ENCODE results near the gene GHITM. TPM values are rescaled to one million over a fixed set of nuclear protein-coding genes. Genes with fewer than 3 reads are reported as not detected.
"Not testable (repeated sequence)": the region's sequence is repeated elsewhere in the genome, so short reads cannot be mapped to it uniquely, and the experiment has no call there.

Gene GHITM
- total RNA-seq, 2 donors from 2014 or later = 284 to 404 TPM

DNA sequence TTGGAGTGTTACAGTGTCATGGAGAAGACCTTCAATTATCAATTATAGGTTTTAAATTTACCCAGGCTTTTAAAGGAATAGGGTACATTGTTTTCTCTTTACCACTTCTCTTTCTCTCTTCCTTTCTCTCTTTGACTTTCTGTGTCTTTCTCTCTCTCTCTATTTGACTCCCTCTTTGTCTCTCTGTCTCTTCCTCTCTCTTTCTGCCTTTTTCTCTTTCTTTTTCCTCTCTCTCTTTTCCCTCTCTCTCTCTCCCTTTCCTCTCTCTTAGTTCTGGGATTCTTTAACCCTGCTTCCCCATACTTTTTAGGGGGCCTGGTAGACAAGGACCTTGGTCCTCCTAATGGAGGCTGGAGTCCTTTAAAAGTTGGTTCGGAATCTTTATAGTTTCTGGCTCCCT is 15.9 kb upstream of the GHITM start:
- TF ChIP-seq, protein P1, sequence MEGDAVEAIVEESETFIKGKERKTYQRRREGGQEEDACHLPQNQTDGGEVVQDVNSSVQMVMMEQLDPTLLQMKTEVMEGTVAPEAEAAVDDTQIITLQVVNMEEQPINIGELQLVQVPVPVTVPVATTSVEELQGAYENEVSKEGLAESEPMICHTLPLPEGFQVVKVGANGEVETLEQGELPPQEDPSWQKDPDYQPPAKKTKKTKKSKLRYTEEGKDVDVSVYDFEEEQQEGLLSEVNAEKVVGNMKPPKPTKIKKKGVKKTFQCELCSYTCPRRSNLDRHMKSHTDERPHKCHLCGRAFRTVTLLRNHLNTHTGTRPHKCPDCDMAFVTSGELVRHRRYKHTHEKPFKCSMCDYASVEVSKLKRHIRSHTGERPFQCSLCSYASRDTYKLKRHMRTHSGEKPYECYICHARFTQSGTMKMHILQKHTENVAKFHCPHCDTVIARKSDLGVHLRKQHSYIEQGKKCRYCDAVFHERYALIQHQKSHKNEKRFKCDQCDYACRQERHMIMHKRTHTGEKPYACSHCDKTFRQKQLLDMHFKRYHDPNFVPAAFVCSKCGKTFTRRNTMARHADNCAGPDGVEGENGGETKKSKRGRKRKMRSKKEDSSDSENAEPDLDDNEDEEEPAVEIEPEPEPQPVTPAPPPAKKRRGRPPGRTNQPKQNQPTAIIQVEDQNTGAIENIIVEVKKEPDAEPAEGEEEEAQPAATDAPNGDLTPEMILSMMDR (IDR thresholded peaks at IDR 0.05) = no peak
- no peaks in the 10 kb centered on the region for H3K27me3 ChIP-seq
- H3K4me3 ChIP-seq = no peak overlapping the region
- no peaks in the 10 kb centered on the region for H3K36me3 ChIP-seq
- no peak overlapping the region for H3K27ac ChIP-seq
- no peak overlapping the region for H3K9ac ChIP-seq (ENCODE audit: low read depth in 2 of 2, low read length in 2 of 2)
- intact Hi-C loops (cut with DNase I) = no loop called here
- no peaks in the 10 kb centered on the region for H3K4me1 ChIP-seq
- no peaks in the 10 kb centered on the region for H3K9me3 ChIP-seq
- no peak for DNase-seq

DNA sequence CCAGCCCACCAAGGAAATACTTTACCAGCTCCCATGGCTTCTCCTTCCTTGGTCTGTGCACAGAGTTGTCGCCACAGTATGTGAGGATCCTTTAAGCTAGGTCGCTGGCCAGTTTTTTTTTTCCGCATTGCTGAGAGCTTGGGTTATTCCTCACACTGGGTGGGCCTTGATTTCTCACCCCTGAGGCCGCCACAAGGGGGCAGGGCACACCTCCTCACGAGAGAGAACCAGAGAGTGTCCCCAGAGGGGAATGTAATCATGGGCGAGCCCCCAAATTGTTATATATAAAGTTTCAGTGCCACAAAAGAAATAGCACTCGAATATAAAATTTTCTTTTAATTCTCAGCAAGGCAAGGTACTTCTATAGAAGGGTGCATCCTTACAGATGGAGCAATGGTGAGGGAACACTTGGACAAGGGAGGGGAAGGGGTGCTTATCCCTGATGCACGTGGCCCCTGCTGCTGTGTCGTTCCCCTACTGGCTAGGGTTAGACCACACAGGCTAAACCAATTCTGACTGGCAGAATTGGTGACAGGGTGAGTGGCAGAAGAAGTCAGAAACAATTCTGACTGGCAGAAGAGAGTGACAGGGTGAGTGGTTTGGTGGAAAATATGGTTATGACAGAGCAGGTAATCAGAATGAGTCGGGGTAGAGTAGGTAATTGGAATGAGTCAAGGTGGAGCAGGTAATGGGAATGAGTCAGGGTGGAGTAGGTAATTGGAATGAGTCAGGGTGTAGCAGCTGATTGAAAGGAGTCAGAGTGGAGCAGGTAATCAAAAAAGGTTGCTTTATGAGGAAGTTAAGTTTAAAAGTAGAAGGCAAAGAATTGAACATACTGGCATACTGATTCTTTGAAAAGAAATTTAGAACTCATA is 13.2 kb upstream of the GHITM start:
- intact Hi-C loops (cut with DNase I); H3K36me3 ChIP-seq; DNase-seq; H3K9ac ChIP-seq (ENCODE audit: low read depth in 2 of 2, low read length in 2 of 2); H3K4me3 ChIP-seq; H3K27me3 ChIP-seq; H3K27ac ChIP-seq; H3K4me1 ChIP-seq; H3K9me3 ChIP-seq: not testable (repeated sequence)

DNA sequence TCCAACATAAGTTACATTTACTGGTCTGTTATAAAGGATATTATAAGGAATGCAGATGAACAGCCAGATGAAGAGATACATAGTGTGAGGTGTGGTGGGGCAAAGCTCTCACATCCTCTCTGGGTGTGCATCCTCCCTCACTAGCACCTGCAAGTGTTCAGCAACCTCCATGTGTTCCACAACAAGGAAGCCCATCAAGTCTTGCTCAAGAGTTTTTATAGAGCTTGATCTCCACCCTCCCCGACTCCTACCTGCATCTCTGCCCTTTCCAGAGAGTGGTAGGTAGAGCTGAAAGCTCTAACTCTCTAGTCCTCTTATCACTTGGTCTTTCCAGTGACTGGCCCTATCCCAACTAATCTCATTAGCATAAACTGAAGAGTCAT is 12.5 kb upstream of the GHITM start:
- no peaks in the 10 kb centered on the region for H3K36me3 ChIP-seq
- no peaks in the 10 kb centered on the region for H3K27me3 ChIP-seq
- H3K27ac ChIP-seq = no peak overlapping the region
- DNase-seq = no peak
- H3K9ac ChIP-seq (ENCODE audit: low read depth in 2 of 2, low read length in 2 of 2) = no peak overlapping the region
- TF ChIP-seq, protein P1 (IDR thresholded peaks at IDR 0.05) = no peak
- no peak overlapping the region for H3K4me3 ChIP-seq
- H3K9me3 ChIP-seq = no peaks in the 10 kb centered on the region
- intact Hi-C loops (cut with DNase I) = no loop called here
- no peaks in the 10 kb centered on the region for H3K4me1 ChIP-seq

DNA sequence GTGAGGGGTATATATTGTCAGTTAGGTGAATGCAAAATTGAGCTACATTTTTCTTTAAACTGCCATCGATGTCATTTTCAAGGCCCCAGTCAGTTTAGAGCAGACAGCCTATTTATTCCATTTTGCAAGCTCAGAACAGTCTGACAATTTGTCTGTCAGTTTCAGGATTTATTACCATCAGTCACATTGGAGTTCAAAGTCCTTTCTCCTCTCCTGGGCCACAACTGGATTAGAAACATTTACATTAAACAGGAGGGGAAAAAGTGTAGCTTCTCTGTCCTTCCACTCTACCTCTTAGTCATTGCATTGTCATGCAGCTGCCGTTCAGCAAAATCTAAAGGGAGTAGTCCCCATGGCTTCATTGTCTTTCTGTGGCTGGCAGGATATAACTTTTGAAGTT is 3.5 kb upstream of the GHITM start:
- TF ChIP-seq, protein P1 (IDR thresholded peaks at IDR 0.05) = no peak
- peak overlapping the region; percentile 70 for H3K27ac ChIP-seq
- peak; percentile 46 for DNase-seq
- H3K4me3 ChIP-seq = no peak overlapping the region
- no peaks in the 10 kb centered on the region for H3K9me3 ChIP-seq
- H3K9ac ChIP-seq (ENCODE audit: low read depth in 2 of 2, low read length in 2 of 2) = no peak overlapping the region
- H3K27me3 ChIP-seq = no peaks in the 10 kb centered on the region
- peaks cover 8% of the 10 kb centered on the region for H3K4me1 ChIP-seq
- H3K36me3 ChIP-seq = no peaks in the 10 kb centered on the region
- intact Hi-C loops (cut with DNase I) = no loop called here

DNA sequence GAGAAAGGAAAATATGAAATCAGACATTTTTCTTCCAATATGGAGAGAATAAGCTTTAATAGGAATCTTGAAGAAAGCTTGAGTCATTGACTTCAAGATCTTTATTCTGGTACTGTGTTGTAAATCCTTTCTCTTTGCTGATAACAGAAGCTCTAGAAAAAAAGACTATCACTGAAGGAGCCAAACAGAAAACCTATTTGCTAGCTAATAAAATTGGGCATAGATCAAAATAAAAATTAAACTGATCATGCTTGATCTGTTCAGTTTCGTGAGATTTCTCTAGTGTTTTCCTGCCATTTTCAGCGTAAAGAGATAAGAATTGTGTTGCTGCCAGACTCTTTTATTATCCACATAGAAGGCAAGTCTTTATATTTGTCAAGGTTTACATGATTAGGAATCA is 1.5 kb upstream of the GHITM start:
- Histone ChIP-seq H3K4me3 (no peak overlapping the region), H3K27ac (peak overlapping the region; percentile 98), H3K9ac (ENCODE audit: low read depth in 2 of 2, low read length in 2 of 2) (no peak overlapping the region), H3K4me1 (peaks cover 13% of the 10 kb centered on the region), H3K27me3 (no peaks in the 10 kb centered on the region), H3K36me3 (no peaks in the 10 kb centered on the region), H3K9me3 (no peaks in the 10 kb centered on the region)
- no peak for DNase-seq
- intact Hi-C loops (cut with DNase I) = no loop called here
- TF ChIP-seq, protein P1 (IDR thresholded peaks at IDR 0.05) = no peak

DNA sequence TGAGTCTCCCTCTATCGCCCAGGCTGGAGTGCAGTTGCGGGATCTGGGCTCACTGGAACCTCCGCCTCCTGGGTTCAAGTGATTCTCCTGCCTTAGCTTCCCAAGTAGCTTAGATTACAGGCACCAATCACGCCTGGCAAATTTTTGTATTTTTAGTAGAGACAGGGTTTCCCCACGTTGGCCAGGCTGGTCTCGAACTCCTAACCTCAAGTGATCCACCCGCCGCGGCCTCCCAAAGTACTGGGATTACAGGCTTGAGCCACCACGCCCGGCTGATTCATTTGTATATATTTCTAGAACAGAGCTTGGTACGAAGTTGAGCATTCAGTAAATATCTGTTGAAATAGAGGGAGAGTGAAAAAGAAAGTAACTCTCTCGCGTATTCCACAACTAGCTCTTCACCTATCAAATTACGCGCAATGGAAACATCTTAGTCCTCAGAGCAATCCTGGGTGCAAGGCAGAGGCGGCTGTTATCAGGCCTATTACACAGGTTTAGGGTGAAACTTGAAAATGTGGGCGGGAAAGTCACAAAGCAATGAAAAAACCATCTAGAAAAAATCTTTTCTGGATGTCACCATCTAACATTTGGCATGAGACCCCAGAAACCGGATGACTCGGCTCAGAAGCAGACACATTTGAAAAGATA is 707 bp upstream of the GHITM start:
- Histone ChIP-seq H3K9ac (ENCODE audit: low read depth in 2 of 2, low read length in 2 of 2) (peak overlapping the region in 1 of 2 donors; percentile 81), H3K36me3 (no peaks in the 10 kb centered on the region), H3K4me3 (peak overlapping the region; percentile 97), H3K9me3 (no peaks in the 10 kb centered on the region), H3K27me3 (no peaks in the 10 kb centered on the region), H3K27ac (peak overlapping the region; percentile 98), H3K4me1 (peaks cover 13% of the 10 kb centered on the region)
- peak; percentile 65 for DNase-seq
- TF ChIP-seq, protein P1 (IDR thresholded peaks at IDR 0.05) = no peak
- intact Hi-C loops (cut with DNase I) = no loop called here

All from colonic mucosa (tissue), 4 donors.